GM20431 (cell line): Measurements from ENCODE around the gene MIP.
"Not testable (repeated sequence)": the region's sequence is repeated elsewhere in the genome, so short reads cannot be mapped to it uniquely, and the experiment has no call there.

Experiments used
- in situ Hi-C: fragments of 300-500 bp; cut with MseI, MboI; formaldehyde crosslinking; loops from one replicate; pipeline ENCODE4 v1.15.0; 2020; ENCODE audit warnings: low sequenced_read_pairs; ENCODE audit not compliant: unreplicated experiment

Gene MIP

GRCh38 chr12:56454557-56454956 lies at the start of gene MIP:
MIP (minus strand) TSS chr12:56454657; CDS start chr12:56454613, 44 bp downstream.
- in situ Hi-C loops = no loop called here

- in situ Hi-C loops = not testable (repeated sequence)
These were observed 45.4 kb upstream of the MIP start for GRCh38 chr12:56499879-56500278.

- in situ Hi-C loops = not testable (repeated sequence)
These were observed 45.0 kb upstream of the MIP start for GRCh38 chr12:56499452-56499851.

GRCh38 chr12:56498126-56498902 lies 43.9 kb upstream of the MIP start:
- in situ Hi-C loops = not testable (repeated sequence)

- in situ Hi-C loops = not testable (repeated sequence)
These were observed 42.2 kb upstream of the MIP start for GRCh38 chr12:56496704-56497103.

GRCh38 chr12:56494481-56494880 lies 40.0 kb upstream of the MIP start:
- in situ Hi-C loops = not testable (repeated sequence)

GRCh38 chr12:56494106-56494415 lies 39.6 kb upstream of the MIP start:
- in situ Hi-C loops = not testable (repeated sequence)

GRCh38 chr12:56493409-56494105 lies 39.1 kb upstream of the MIP start:
- in situ Hi-C loops = not testable (repeated sequence)

GRCh38 chr12:56490360-56490759 lies 35.9 kb upstream of the MIP start:
- in situ Hi-C loops = no loop called here

- in situ Hi-C loops = no loop called here
These were observed 33.8 kb upstream of the MIP start, which contains the start of gene GLS2 for GRCh38 chr12:56488041-56488955. GLS2 (minus strand) TSS chr12:56488161; CDS start chr12:56488118, 43 bp downstream.

GRCh38 chr12:56487448-56488040 lies 33.1 kb upstream of the MIP start:
- in situ Hi-C loops = no loop called here

GRCh38 chr12:56486694-56487093 lies 32.2 kb upstream of the MIP start:
- in situ Hi-C loops = no loop called here

- in situ Hi-C loops = no loop called here
These were observed 30.1 kb upstream of the MIP start for GRCh38 chr12:56484566-56484965.

- in situ Hi-C loops = no loop called here
These were observed 25.2 kb upstream of the MIP start for GRCh38 chr12:56479625-56480024.

GRCh38 chr12:56477521-56478225 lies 23.2 kb upstream of the MIP start:
- in situ Hi-C loops = no loop called here

- in situ Hi-C loops = no loop called here
These were observed 22.5 kb upstream of the MIP start for GRCh38 chr12:56476972-56477432.

GRCh38 chr12:56476143-56476542 lies 21.7 kb upstream of the MIP start:
- in situ Hi-C loops = no loop called here

GRCh38 chr12:56474389-56474788 lies 19.9 kb upstream of the MIP start:
- in situ Hi-C loops = no loop called here
